Suppressor macrophage treated with lipopolysaccharide for 4 hours (primary cell): ENCODE data around the gene THBS1.
A peak's percentile ranks its signal among the peaks of the same experiment; 100 is the strongest.

Experiments used
- DNase-seq: peaks from one replicate; pipeline ENCODE4 v3.0.0-alpha.2; 2020

Gene THBS1

DNA sequence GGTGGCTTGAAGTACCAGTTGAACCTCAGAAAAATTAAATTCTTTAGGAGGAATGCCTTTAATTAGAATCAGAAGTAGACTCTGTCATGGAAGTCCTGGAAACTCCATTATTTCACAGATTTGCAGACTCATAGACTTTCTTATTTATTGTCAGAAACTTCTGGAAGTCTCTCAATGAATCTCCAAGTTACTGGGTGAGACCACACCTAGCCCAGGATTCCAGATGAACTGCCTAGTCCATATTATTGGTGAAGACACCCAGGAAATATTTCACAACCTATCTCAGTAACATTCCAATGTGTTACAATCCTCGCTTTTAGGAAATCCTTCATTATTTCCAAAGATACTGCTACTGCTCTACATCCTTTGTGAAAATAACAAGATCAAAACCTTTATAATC is 6.5 kb upstream of the THBS1 start:
- DNase-seq = no peak

GRCh38 chr15:39575180-39575579 is 5.7 kb upstream of the THBS1 start:
- DNase-seq = no peak

DNA sequence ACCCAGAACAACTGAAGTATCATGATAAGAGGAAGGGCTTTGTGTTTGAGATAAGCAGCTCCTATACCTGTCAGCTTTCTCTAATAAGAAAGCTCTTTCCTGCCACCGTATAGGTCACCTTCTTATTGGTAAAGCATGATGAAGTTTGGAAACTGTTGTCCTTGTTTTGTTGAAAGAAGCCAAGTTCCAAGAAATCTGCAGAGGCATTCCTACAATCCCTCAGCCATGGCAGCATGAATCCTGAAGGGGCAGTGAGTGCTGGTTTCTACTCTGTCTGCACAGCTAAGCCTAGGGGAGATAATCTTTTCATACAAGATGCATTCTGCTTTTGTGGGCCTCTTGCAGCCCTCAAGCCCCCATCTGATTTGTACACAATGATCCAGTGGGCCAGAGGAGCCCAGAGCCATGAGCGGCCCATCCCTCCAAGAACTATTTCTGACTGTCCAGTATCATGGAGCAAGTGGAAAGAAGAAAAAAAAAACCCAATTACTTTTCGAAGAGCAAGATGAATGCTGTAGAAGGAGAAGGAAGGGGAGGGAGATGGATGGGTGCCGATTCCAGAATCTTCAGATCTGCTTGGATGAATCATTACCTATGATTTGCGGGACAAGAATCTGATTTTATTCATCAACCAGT is 1.9 kb upstream of the THBS1 start:
- DNase-seq = no peak

- DNase-seq = peak; percentile 36
Observed at GRCh38 chr15:39579487-39580116, 1.3 kb upstream of the THBS1 start.

DNA sequence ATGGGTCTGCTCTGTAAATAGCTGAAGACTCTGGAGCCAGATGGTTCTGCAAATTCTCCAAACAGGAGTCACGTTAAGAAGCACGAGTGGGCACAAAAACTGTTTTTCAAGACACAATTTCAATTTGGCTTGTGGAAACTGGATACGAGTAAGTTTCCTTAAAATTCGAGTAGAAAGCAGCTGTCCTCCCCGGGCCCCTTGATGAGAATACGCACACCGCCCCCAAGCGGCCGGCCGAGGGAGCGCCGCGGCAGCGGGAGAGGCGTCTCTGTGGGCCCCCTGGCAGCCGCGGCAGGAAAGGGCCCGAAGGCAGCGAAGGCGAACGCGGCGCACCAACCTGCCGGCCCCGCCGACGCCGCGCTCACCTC is 778 bp upstream of the THBS1 start:
- DNase-seq = peak; percentile 94

DNA sequence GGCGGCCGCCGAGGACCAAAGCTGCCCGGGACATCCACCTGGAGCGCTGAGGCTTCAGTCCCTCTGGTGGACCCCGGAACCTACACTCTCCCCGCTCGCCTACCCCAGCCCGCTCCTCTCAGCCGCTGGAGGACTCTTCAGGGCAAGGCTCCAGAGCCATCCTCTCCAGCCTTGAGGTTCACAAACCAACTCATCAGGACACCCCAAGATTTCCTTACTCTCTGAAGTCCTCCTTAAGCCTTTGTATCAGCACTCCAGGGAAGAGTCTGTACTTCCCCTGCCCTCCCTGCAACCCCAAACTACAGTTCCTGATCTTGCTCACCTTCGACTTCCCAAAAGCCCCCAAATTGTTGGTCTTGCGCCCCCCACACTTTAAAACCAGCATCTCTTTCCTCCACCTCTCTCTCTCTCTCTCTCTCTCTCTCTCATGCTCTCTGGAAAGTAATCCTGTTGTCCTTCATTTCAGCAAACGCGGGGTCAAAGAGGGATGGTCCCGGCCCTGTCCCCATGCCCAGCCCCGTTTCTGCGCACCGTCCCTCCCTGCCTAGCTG is 438 bp downstream of the THBS1 start:
- no peak for DNase-seq

GRCh38 chr15:39581793-39582285 is 960 bp downstream of the THBS1 start:
- DNase-seq = peak; percentile 18

DNA sequence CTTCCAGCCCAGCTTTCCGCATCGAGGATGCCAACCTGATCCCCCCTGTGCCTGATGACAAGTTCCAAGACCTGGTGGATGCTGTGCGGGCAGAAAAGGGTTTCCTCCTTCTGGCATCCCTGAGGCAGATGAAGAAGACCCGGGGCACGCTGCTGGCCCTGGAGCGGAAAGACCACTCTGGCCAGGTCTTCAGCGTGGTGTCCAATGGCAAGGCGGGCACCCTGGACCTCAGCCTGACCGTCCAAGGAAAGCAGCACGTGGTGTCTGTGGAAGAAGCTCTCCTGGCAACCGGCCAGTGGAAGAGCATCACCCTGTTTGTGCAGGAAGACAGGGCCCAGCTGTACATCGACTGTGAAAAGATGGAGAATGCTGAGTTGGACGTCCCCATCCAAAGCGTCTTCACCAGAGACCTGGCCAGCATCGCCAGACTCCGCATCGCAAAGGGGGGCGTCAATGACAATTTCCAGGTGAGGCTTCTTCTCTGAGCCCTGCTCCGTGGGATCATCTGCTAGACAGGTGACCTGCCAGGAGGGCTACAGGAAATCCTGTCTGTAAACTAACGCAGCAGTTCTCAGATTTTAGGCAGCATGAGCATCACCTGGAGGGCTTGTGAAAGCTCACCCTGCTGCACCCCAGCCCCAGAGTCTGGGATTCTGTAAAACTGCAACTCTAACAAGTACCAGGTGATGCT is 1.6 kb downstream of the THBS1 start:
- DNase-seq = no peak

GRCh38 chr15:39582977-39583595 is 2.2 kb downstream of the THBS1 start:
- no peak for DNase-seq

DNA sequence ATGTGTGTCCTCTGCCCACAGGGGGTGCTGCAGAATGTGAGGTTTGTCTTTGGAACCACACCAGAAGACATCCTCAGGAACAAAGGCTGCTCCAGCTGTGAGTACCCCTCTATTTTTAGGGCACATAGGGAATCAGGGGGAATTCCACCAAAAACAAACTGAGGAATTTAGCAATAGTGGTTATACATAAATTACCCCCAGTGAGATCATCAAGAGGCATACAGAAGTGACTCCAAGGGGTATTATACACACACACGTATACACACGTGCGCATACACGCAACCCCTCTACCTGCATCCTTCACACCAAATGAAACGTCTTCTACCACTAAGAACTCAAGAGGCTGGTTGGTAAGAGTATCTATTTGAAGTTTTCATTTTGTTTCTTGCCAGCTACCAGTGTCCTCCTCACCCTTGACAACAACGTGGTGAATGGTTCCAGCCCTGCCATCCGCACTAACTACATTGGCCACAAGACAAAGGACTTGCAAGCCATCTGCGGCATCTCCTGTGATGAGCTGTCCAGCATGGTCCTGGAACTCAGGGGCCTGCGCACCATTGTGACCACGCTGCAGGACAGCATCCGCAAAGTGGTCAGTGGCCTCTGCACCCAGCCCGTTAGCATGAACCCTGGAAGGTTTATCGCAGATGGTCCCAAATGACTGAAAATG is 2.9 kb downstream of the THBS1 start:
- peak; percentile 20 for DNase-seq

DNA sequence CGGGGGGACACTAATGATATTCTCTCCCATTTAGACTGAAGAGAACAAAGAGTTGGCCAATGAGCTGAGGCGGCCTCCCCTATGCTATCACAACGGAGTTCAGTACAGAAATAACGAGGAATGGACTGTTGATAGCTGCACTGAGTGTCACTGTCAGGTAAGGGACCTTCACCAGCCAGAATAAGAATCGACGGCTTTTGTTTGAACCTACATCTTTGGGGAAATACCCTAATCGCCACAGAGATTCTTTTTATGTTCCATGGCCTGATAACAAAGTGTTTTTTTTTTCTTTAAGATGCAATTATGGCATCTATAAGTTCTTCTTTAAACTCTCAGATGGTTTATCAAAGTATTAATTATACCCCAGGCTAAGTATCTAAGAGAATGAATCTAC is 3.4 kb downstream of the THBS1 start:
- DNase-seq = no peak

DNA sequence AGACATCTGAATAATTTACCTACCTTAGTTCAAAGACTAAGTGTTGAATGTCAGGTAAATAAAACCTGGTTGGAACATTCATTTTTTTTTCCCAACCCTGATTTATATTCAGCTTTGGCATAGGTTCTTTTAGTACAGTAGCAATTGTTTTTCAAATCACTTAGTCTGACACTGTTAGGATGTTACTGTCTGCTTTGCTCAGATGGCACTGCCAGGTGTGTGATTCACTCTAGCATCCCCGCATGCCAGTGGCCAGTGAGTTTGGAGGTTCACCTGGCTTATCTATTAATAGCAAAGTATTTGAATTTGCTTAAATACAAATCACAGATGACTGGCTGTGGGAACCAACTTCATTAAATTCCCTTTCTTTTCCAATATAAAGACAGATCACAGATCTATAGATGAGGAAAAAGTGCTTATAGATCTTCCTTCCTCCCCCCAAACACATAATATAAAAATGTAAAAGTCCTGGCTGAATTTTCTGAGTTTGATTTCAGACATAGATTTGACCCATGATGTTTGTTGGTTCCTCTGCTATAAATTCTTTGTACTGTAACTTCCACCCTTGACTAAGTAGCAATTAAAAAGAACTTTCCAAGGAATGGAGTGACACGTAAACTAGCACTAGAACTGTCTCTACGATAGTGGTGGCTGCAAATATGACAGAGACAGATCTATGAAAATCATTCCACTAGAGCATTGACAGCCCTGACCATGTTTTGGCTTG is 3.9 kb downstream of the THBS1 start:
- DNase-seq = no peak

- DNase-seq = no peak
Observed at GRCh38 chr15:39585389-39585841, 4.5 kb downstream of the THBS1 start.

- no peak for DNase-seq
Observed at GRCh38 chr15:39585871-39586301, 5.0 kb downstream of the THBS1 start.

DNA sequence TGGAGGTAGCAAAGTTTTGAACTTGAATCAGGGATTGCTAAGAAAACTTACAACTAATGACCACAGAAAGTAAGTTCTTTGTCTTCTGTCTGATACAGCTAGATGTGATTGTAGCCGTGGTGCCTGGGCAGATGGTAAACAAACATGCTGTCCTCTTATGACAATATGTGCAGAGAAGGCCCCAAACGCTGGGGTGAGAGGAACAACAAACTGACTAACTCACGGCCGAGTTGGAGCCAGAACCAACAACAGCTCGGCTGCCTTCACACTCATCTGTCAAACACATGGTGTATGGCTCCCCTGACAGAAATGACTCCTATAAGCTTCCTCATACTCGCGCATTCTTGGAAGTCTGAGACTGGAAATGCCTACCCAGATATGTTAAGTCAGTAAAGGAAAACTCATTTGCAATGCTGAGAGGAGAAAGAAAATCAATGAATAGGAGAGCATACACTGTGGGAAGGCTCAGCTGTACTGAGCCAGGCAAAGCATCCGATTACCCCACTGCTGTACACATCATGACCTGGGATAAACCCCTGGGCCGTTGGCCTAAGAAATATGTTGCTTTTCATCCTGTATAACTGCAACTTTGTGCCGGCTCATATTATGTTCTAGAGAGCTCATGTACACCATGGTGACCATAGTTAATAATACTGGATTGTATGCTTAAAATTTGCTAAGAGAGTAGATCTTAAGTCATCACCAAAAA is 5.7 kb downstream of the THBS1 start:
- no peak for DNase-seq

GRCh38 chr15:39587096-39587721 is 6.3 kb downstream of the THBS1 start:
- no peak for DNase-seq

DNA sequence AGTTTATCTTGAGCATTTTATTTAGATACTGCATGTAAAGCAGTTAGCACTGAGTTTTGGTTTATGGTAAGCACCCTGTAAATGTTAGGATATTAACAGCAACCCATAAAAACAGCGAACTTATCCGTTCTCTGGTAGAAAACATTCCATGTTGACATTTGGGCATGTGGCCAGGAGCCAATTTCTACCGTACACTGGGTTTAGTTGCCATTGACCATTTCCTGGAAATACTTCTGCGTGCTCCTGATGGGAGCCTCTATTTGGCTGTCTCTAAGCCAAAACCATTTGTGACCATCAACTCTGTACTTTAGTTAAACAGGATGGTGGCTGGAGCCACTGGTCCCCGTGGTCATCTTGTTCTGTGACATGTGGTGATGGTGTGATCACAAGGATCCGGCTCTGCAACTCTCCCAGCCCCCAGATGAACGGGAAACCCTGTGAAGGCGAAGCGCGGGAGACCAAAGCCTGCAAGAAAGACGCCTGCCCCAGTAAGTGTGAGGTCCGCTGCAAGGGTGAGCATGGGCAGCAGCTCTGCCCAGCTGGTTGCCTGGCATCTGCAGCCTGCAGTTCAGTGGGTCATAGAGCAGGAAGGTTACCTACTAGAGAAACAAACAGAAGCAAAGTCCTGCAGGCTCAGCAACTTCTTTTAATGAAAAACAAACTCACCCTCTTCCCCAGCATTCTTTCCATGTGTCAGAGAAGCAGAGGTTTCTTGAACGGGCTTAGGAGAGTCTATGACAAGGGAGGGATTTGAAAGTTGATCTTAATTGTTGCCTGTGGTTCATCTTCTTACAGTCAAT is 7.1 kb downstream of the THBS1 start:
- DNase-seq = no peak

- no peak for DNase-seq
Observed at GRCh38 chr15:39588531-39589192, 7.8 kb downstream of the THBS1 start.

DNA sequence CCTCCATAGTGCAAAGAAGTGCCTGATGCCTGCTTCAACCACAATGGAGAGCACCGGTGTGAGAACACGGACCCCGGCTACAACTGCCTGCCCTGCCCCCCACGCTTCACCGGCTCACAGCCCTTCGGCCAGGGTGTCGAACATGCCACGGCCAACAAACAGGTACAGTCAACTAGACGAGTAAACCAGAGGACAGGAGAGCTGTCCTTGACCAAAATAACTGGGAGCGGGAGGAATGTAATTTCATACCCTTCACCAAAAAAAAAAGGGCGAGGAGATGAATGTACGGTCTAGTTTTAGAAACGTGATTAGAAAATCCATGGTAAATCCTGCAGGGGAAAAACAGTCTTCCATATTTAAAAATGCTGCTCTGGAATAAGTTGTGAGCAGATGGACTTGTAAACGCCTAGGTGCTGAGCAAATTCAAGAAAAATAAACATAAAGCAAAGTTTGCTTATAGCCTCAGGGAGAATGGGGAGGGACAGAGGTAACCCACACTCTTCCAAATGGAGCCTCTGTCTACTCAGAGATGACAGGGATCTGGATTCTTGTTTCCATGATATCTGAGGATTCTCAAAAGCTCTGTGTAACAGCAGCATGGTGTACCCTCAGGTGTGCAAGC is 8.4 kb downstream of the THBS1 start:
- no peak for DNase-seq
